PFSK-1 (cell line): ENCODE data around the gene RPAP2.

Source experiments
- FOXP2 ChIP-seq: optimal IDR thresholded peaks from 2 replicates; pipeline ENCODE3; 2011; ENCODE audit warnings: borderline replicate concordance, control low read depth, inconsistent platforms; ENCODE audit not compliant: insufficient read depth; ENCODE audit errors: extremely low read length, extremely low read depth
- POLR2AphosphoS5 ChIP-seq: IDR thresholded peaks from 2 replicates; pipeline ENCODE4 v1.6.1; 2012; ENCODE audit warnings: low read depth, mild to moderate bottlenecking, control low read depth, low read length, moderate library complexity
- SIN3A ChIP-seq: IDR thresholded peaks from 2 replicates; pipeline ENCODE4 v1.6.1; 2012; ENCODE audit warnings: mild to moderate bottlenecking, low read length, moderate library complexity, borderline replicate concordance; ENCODE audit not compliant: insufficient read depth
- TAF1 ChIP-seq: IDR thresholded peaks from 2 replicates; pipeline ENCODE4 v1.6.1; 2012; ENCODE audit warnings: low read length, control low read depth, borderline replicate concordance; ENCODE audit not compliant: insufficient read depth
- TF ChIP-seq, protein P1 (sequence below), 2 experiments: IDR thresholded peaks; 2 replicates each; pipeline versions ENCODE4 v1.6.1 to v1.8.0; 2011 to 2012; ENCODE audit warnings: low read depth in 2 of 2, low read length in 2 of 2, control low read depth in 1 of 2, inconsistent platforms in 1 of 2, mild to moderate bottlenecking in 1 of 2, moderate library complexity in 1 of 2; ENCODE audit not compliant: insufficient read depth in 1 of 2

DNA sequence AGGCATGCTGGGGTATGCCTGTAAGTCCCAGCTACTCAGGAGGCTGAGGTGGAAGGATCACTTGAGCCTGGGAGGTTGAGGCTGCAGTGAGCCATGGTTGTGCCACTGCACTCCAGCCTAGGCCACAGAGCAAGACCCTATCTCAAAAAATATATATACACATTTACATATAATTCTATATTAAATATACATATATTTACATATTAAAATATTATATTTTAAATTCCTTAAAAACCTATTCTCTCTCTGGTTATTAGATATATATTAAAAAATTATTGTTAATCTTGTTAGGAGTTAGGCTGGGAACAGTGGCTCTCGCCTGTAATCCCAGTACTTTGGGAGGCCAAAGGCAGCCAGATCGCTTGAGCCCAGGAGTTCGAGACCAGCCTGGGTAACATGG, 22.8 kb upstream of the RPAP2 start:
- TF ChIP-seq, protein P1, sequence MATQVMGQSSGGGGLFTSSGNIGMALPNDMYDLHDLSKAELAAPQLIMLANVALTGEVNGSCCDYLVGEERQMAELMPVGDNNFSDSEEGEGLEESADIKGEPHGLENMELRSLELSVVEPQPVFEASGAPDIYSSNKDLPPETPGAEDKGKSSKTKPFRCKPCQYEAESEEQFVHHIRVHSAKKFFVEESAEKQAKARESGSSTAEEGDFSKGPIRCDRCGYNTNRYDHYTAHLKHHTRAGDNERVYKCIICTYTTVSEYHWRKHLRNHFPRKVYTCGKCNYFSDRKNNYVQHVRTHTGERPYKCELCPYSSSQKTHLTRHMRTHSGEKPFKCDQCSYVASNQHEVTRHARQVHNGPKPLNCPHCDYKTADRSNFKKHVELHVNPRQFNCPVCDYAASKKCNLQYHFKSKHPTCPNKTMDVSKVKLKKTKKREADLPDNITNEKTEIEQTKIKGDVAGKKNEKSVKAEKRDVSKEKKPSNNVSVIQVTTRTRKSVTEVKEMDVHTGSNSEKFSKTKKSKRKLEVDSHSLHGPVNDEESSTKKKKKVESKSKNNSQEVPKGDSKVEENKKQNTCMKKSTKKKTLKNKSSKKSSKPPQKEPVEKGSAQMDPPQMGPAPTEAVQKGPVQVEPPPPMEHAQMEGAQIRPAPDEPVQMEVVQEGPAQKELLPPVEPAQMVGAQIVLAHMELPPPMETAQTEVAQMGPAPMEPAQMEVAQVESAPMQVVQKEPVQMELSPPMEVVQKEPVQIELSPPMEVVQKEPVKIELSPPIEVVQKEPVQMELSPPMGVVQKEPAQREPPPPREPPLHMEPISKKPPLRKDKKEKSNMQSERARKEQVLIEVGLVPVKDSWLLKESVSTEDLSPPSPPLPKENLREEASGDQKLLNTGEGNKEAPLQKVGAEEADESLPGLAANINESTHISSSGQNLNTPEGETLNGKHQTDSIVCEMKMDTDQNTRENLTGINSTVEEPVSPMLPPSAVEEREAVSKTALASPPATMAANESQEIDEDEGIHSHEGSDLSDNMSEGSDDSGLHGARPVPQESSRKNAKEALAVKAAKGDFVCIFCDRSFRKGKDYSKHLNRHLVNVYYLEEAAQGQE (IDR thresholded peaks at IDR 0.05; ENCODE audit: insufficient read depth in 1 of 2, low read depth in 2 of 2, low read length in 2 of 2): no peak
- TF ChIP-seq POLR2AphosphoS5: no peak
- TF ChIP-seq TAF1: no peak
- no peak for TF ChIP-seq FOXP2
- no peak for TF ChIP-seq SIN3A
